Keratinocyte (primary cell): Measurements from ENCODE around the gene SESTD1.

Experiments
- CTCF ChIP-seq, 3 experiments: IDR thresholded peaks in 1 of 3; conservative IDR thresholded peaks in 1 of 3; optimal IDR thresholded peaks in 1 of 3; 2 replicates in 2 of 3; 3 replicates in 1 of 3; pipeline versions ENCODE3 to v1.5.1; 2011; ENCODE audit warnings: low read length in 3 of 3, mild to moderate bottlenecking in 3 of 3, moderate library complexity in 2 of 3, control low read depth in 1 of 3, inconsistent platforms in 1 of 3; ENCODE audit not compliant: insufficient read depth in 2 of 3; ENCODE audit errors: extremely low read depth in 1 of 3
- EZH2 ChIP-seq: IDR thresholded peaks from one replicate; pipeline ENCODE4 v1.6.1; 2012; ENCODE audit warnings: inconsistent platforms, mild to moderate bottlenecking, low read length, moderate library complexity

DNA sequence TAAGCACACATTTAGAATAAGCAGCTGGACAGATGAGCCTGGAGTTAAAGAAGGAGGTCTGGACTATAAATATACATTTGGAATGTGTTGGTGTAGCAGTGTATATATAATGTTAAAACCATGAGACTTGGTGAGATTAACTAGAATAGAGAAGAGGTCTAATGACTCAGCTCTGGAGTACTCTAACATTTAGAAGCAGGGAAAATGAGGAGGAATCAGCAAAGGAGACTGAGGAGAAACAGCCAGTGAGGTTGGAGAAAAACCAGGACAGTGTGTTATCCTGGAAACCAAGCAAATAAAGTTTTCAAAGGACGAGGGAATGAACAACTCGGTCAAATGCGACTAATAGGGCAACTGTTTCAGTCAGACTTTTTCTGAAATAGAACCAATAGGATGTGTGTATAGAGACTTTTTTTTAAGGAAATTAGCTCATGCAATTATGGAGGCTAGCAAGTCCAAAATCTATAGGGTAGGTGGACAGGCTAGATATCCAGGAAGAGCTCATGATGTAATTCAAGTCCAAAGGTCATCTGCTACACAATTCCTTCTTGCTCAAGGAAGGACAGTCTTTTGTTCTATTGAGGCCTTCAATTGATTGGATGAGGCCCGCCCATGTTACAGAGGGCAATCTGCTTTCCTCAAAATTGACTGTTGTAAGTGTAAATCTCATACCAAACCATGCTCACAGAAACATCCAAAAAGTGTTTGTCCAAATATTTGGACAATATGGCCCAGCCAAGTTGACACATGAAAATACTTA, 10.8 kb upstream of the SESTD1 start:
- TF ChIP-seq EZH2 (no peak), CTCF (optimal IDR thresholded peaks at IDR 0.05 in 1 of 3, IDR thresholded peaks at IDR 0.05 in 1 of 3, conservative IDR thresholded peaks at IDR 0.05 in 1 of 3; ENCODE audit: extremely low read depth in 1 of 3, insufficient read depth in 2 of 3, low read length in 3 of 3) (no peak)
